Astrocyte (in vitro differentiated cells and primary cell): ENCODE measurements around the gene MLXIPL. TPM values are rescaled to one million over a fixed set of nuclear protein-coding genes. Genes with fewer than 3 reads are reported as not detected.

ENCODE experiments used
- DNase-seq: peaks from one replicate; pipeline ENCODE4 v3.0.0-alpha.2; 2010; ENCODE audit warnings: low read depth
- FAIRE-seq: peaks from 2 replicates; lab custom pipeline; 2011; peaks lifted over from hg19 to GRCh38; lab: Jason Lieb, UNC
- H2AFZ ChIP-seq: 2 replicates; pipeline ENCODE4 v1.6.0; 2012; ENCODE audit warnings: low read depth, low read length, inconsistent platforms
- H3K27ac ChIP-seq: 2 replicates; pipeline ENCODE4 v1.5.1; 2011; ENCODE audit warnings: low read depth, low read length, inconsistent platforms
- H3K27me3 ChIP-seq: 2 replicates; pipeline ENCODE4 v1.6.0; 2011; ENCODE audit warnings: low read length, inconsistent platforms; ENCODE audit not compliant: insufficient read depth
- H3K36me3 ChIP-seq: 2 replicates; pipeline ENCODE4 v1.5.1; 2011; ENCODE audit warnings: low read length, inconsistent platforms; ENCODE audit not compliant: insufficient read depth
- H3K4me1 ChIP-seq: 2 replicates; pipeline ENCODE4 v1.5.1; 2011; ENCODE audit warnings: low read length, inconsistent platforms; ENCODE audit not compliant: insufficient read depth
- H3K4me2 ChIP-seq: 2 replicates; pipeline ENCODE4 v1.6.0; 2012; ENCODE audit warnings: low read length, inconsistent platforms
- H3K4me3 ChIP-seq: 2 replicates; pipeline ENCODE4 v1.5.1; 2011; ENCODE audit warnings: low read depth, mild to moderate bottlenecking, low read length, inconsistent platforms; ENCODE audit not compliant: insufficient read depth
- H3K79me2 ChIP-seq: 2 replicates; pipeline ENCODE4 v1.6.0; 2012; ENCODE audit warnings: mild to moderate bottlenecking, low read length, inconsistent platforms; ENCODE audit not compliant: insufficient read depth
- H3K9ac ChIP-seq: 2 replicates; pipeline ENCODE4 v1.6.0; 2012; ENCODE audit warnings: mild to moderate bottlenecking, low read length, inconsistent platforms
- H3K9me3 ChIP-seq: 2 replicates; pipeline ENCODE4 v1.5.1; 2012; ENCODE audit warnings: low read depth, mild to moderate bottlenecking, low read length, inconsistent platforms; ENCODE audit not compliant: insufficient read depth
- H4K20me1 ChIP-seq: 2 replicates; pipeline ENCODE4 v1.6.0; 2012; ENCODE audit warnings: low read length, inconsistent platforms; ENCODE audit not compliant: insufficient read depth
- H3K27ac Mint-ChIP-seq: one replicate; pipeline ENCODE4 v1.8.0; 2021; ENCODE audit warnings: mild to moderate bottlenecking, mixed read lengths; ENCODE audit not compliant: unreplicated experiment
- H3K27me3 Mint-ChIP-seq: one replicate; pipeline ENCODE4 v1.8.0; 2021; ENCODE audit warnings: low read depth, mixed read lengths; ENCODE audit not compliant: unreplicated experiment
- H3K36me3 Mint-ChIP-seq: one replicate; pipeline ENCODE4 v1.8.0; 2021; ENCODE audit warnings: low read depth, mixed read lengths; ENCODE audit not compliant: unreplicated experiment
- H3K4me1 Mint-ChIP-seq: one replicate; pipeline ENCODE4 v1.8.0; 2021; ENCODE audit warnings: low read depth, mixed read lengths; ENCODE audit not compliant: unreplicated experiment
- H3K4me3 Mint-ChIP-seq: one replicate; pipeline ENCODE4 v1.8.0; 2021; ENCODE audit warnings: mild to moderate bottlenecking, moderate library complexity, mixed read lengths; ENCODE audit not compliant: unreplicated experiment
- H3K9me3 Mint-ChIP-seq: one replicate; pipeline ENCODE4 v1.8.0; 2021; ENCODE audit warnings: mild to moderate bottlenecking, mixed read lengths; ENCODE audit not compliant: unreplicated experiment
- CTCF ChIP-seq: IDR thresholded peaks from 2 replicates; pipeline ENCODE4 v1.5.1; 2011; ENCODE audit warnings: low read depth, mild to moderate bottlenecking, inconsistent platforms, low read length, moderate library complexity; ENCODE audit not compliant: insufficient read depth
- EZH2 ChIP-seq: IDR thresholded peaks from 2 replicates; pipeline ENCODE4 v1.6.1; 2012; ENCODE audit warnings: mild to moderate bottlenecking, low read length, inconsistent platforms; ENCODE audit not compliant: insufficient read depth
- total RNA-seq: library from RNA; stranded (reverse); gene quantifications from 2 replicates; pipeline ENCODE4 v1.2.1, GENCODE V29; 2021

The MLXIPL gene
- total RNA-seq, 1 donor from 2014 or later, result 0.41 TPM

- Histone ChIP-seq H3K4me1 (peaks cover 9% of the 10 kb centered on the region), H3K9me3 (no peaks in the 10 kb centered on the region), H3K4me3 (no peak overlapping the region), H3K27ac (no peak overlapping the region), H2AFZ (no peak overlapping the region), H3K4me2 (no peak overlapping the region), H3K79me2 (no peaks in the 10 kb centered on the region), H3K36me3 (no peaks in the 10 kb centered on the region), H3K27me3 (peaks cover 5% of the 10 kb centered on the region), H3K9ac (no peak overlapping the region), H4K20me1 (no peaks in the 10 kb centered on the region)
- no peak for FAIRE-seq
- Mint-ChIP-seq H3K27ac (no peak overlapping the region), H3K4me1 (peaks cover 7% of the 10 kb centered on the region), H3K4me3 (no peak overlapping the region), H3K27me3 (peaks cover 15% of the 10 kb centered on the region), H3K9me3 (no peaks in the 10 kb centered on the region), H3K36me3 (no peaks in the 10 kb centered on the region)
- no peak for TF ChIP-seq CTCF
- TF ChIP-seq EZH2, result no peak
- DNase-seq, result no peak
Observed at GRCh38 chr7:73633323-73633722, 9.0 kb upstream of the MLXIPL start.

GRCh38 chr7:73631558-73631957 lies 7.2 kb upstream of the MLXIPL start:
- Mint-ChIP-seq H3K36me3 (no peaks in the 10 kb centered on the region), H3K27me3 (peaks cover 29% of the 10 kb centered on the region)

More at GRCh38 chr7:73631558-73631957, 7.2 kb upstream of the MLXIPL start:
- Mint-ChIP-seq H3K4me3 (no peak overlapping the region), H3K27ac (no peak overlapping the region), H3K4me1 (peaks cover 5% of the 10 kb centered on the region), H3K9me3 (no peaks in the 10 kb centered on the region)
- no peaks in the 10 kb centered on the region for H3K9me3 ChIP-seq
- no peak overlapping the region for H3K9ac ChIP-seq
- TF ChIP-seq CTCF (no peak), EZH2 (no peak)
- H3K27me3 ChIP-seq, result peaks cover 18% of the 10 kb centered on the region
- H3K4me3 ChIP-seq, result no peak overlapping the region
- H3K36me3 ChIP-seq, result no peaks in the 10 kb centered on the region
- H4K20me1 ChIP-seq, result no peaks in the 10 kb centered on the region
- H3K4me2 ChIP-seq, result no peak overlapping the region
- H2AFZ ChIP-seq, result no peak overlapping the region
- H3K4me1 ChIP-seq, result peaks cover 9% of the 10 kb centered on the region
- FAIRE-seq (no peak), DNase-seq (no peak)
- H3K79me2 ChIP-seq, result no peaks in the 10 kb centered on the region
- no peak overlapping the region for H3K27ac ChIP-seq
